Endothelial cell of umbilical vein (primary cell): ENCODE results near the gene PEAK3.

Experiments used
- CTCF ChIP-seq, 2 donors: IDR thresholded peaks; 1 replicate in 1 of 2; 2 replicates in 1 of 2; pipeline ENCODE4 v1.5.1; 2011; ENCODE audit warnings: low read length in 2 of 2, mild to moderate bottlenecking in 2 of 2, moderate library complexity in 2 of 2, control low read depth in 1 of 2, inconsistent platforms in 1 of 2, low read depth in 1 of 2; ENCODE audit not compliant: insufficient read depth in 1 of 2; ENCODE audit errors: extremely low read depth in 1 of 2
- EZH2 ChIP-seq: IDR thresholded peaks from 2 replicates; pipeline ENCODE4 v1.6.1; 2012; ENCODE audit warnings: borderline replicate concordance, low read depth, mild to moderate bottlenecking, moderate library complexity, low read length, inconsistent platforms; ENCODE audit not compliant: severe bottlenecking
- FOS ChIP-seq: IDR thresholded peaks from 2 replicates; pipeline ENCODE4 v1.6.1; 2011; ENCODE audit warnings: mild to moderate bottlenecking, low read length, moderate library complexity, borderline replicate concordance; ENCODE audit not compliant: insufficient read depth
- POLR2A ChIP-seq: IDR thresholded peaks from 2 replicates; pipeline ENCODE4 v1.6.1; 2012; ENCODE audit warnings: low read depth, mild to moderate bottlenecking, control low read depth, low read length

- TF ChIP-seq POLR2A (no peak), CTCF (IDR thresholded peaks at IDR 0.05; ENCODE audit: extremely low read depth in 1 of 2, insufficient read depth in 1 of 2, low read depth in 1 of 2, low read length in 2 of 2) (no peak), EZH2 (peak; percentile 51), FOS (no peak)
Measured at GRCh38 chr19:2302319-2303210, 20.6 kb upstream of the PEAK3 start.
